ENCODE data around the gene CDH13.

CDH13 gene

DNA sequence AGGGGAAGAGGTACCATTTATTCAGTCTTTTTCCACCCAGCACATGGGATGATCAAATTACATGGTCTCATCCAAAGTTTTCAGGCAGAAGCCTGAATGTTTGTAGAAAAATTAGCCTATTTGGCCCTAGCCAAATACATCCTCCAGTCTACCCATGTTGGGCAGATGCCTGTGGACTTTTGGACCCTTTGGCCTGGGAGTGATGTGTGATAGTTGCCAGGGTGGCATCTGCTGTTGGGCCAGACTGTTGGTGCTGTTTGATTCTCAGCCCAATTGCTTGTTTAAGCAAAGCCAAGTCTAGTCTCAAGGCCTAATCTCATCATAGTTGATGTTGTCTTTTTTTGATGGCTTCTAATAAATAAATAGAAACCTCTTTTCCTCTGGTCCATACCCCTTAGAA is 419.0 kb downstream of the CDH13 start:
- no peak overlapping the region for H3K27ac ChIP-seq (ENCODE audit: low read depth, low read length)
- H3K4me3 ChIP-seq (ENCODE audit: low read depth in 1 of 2, low read length in 2 of 2), result no peak overlapping the region
- no peak overlapping the region for H3K9ac ChIP-seq (ENCODE audit: low read length)
- H3K9me3 ChIP-seq (ENCODE audit: low read length), result no peaks in the 10 kb centered on the region
- H3K4me1 ChIP-seq (ENCODE audit: insufficient read depth, low read length), result no peaks in the 10 kb centered on the region
- H3K27me3 ChIP-seq (ENCODE audit: control insufficient read depth in 1 of 2, insufficient read depth in 2 of 2, low read length in 2 of 2), result no peaks in the 10 kb centered on the region
- no peaks in the 10 kb centered on the region for H3K36me3 ChIP-seq (ENCODE audit: insufficient read depth, low read length)

DNA sequence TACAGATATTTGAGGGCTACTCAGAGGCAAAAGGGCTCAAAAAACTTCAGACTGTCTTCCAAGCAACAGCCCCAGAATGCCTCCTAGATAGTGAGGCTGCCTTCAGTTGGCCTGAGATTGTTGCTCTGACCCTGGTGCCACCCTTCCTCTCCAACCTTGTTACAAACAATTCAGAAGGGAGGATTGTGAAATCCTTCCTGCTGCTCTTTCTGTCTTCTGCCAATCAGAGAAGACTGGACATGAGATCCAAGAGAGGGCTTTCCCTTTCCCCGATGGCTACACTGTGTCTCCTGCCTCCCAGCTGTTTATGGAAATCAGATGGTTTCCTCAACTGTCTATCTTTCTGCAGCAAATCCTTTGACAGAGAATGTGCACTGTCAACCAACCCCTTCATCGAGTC is 419.9 kb downstream of the CDH13 start:
- Histone ChIP-seq H3K4me1 (ENCODE audit: insufficient read depth, low read length) (no peaks in the 10 kb centered on the region), H3K9ac (ENCODE audit: low read length) (no peak overlapping the region), H3K27me3 (ENCODE audit: control insufficient read depth in 1 of 2, insufficient read depth in 2 of 2, low read length in 2 of 2) (no peaks in the 10 kb centered on the region), H3K4me3 (ENCODE audit: low read depth in 1 of 2, low read length in 2 of 2) (no peak overlapping the region), H3K9me3 (ENCODE audit: low read length) (no peaks in the 10 kb centered on the region), H3K27ac (ENCODE audit: low read depth, low read length) (no peak overlapping the region), H3K36me3 (ENCODE audit: insufficient read depth, low read length) (no peaks in the 10 kb centered on the region)

DNA sequence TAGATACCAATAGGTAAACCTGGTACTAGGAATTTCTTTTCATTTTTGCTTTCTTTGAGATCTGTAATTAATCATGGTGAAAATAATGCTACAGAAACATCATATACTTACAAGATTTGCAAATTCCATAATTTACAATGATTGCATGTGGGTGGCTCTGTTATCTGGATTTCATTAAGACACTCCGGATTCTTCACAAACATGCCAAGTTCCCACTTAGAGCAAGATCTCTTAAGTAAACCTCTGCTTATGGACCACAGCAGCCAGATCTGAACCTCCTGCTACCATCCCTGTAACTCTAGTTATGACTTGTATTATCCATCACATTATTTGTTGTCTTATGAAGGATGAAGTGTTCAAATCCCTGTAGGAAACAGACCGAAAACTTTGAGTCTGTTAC is 424.7 kb downstream of the CDH13 start:
- H3K27ac ChIP-seq (ENCODE audit: low read depth, low read length), result no peak overlapping the region
- no peaks in the 10 kb centered on the region for H3K27me3 ChIP-seq (ENCODE audit: control insufficient read depth in 1 of 2, insufficient read depth in 2 of 2, low read length in 2 of 2)
- H3K36me3 ChIP-seq (ENCODE audit: insufficient read depth, low read length), result no peaks in the 10 kb centered on the region
- no peak overlapping the region for H3K4me3 ChIP-seq (ENCODE audit: low read depth in 1 of 2, low read length in 2 of 2)
- no peaks in the 10 kb centered on the region for H3K4me1 ChIP-seq (ENCODE audit: insufficient read depth, low read length)
- H3K9me3 ChIP-seq (ENCODE audit: low read length), result no peaks in the 10 kb centered on the region
- no peak overlapping the region for H3K9ac ChIP-seq (ENCODE audit: low read length)

DNA sequence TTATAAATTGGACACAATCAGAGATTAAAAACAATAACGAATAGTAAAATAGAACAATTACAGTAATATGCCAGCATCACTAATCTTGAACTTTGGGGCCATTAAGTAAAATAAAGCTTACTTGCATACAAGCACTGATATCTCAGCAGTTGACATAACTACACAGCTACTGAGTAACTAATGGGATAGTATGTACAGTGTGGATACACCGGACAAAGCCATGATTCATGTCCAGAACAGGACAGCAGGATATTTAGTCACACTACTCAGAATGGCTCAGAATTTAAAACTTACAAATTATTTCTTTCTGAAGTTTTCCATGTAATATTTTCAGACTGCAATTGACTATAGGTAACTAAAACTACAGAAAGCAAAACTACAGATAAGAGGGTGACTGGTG is 427.5 kb downstream of the CDH13 start:
- Histone ChIP-seq H3K9me3 (ENCODE audit: low read length) (no peaks in the 10 kb centered on the region), H3K27me3 (ENCODE audit: control insufficient read depth in 1 of 2, insufficient read depth in 2 of 2, low read length in 2 of 2) (no peaks in the 10 kb centered on the region), H3K9ac (ENCODE audit: low read length) (no peak overlapping the region), H3K27ac (ENCODE audit: low read depth, low read length) (no peak overlapping the region), H3K4me1 (ENCODE audit: insufficient read depth, low read length) (no peaks in the 10 kb centered on the region), H3K36me3 (ENCODE audit: insufficient read depth, low read length) (no peaks in the 10 kb centered on the region), H3K4me3 (ENCODE audit: low read depth in 1 of 2, low read length in 2 of 2) (no peak overlapping the region)

DNA sequence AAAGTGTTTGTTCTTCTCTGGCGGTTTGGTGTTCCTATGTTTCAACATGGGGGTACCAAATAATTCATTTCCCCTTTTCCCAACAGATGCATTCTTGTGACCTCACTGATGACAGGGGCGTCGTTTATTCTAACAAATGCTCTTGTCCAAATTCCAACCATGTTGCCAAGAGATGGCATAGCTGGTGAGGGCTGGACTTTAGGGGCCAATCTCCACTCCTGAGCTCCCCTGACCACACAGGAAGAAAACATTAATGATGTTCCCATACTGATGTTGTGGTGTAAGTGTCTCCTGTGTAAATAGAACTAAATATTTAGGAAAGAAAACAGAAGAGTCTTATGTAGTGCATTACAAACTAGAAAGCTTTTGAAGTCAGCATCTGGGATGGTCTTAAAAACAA is 431.6 kb downstream of the CDH13 start:
- H3K9ac ChIP-seq (ENCODE audit: low read length), result no peak overlapping the region

DNA sequence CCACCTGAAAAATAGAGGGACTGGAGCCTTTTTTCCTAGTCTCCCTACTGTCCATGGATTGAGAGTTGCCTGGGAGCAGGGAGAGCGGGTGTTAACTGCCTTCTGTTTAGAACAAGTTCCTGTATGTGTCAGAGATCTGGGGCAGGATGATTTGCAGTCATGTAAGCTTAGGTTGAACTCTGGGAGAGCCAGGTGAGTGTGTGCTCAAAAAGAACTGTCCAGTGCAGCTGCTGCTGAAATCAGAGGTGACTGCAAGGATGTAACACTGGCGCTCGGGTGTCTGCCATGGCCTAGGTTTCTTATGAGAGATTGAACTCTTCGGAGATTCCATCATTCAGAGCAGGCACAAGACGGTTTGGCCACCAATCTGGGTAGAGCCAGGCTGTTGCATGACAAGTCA is 432.5 kb downstream of the CDH13 start:
- no peak overlapping the region for H3K27ac ChIP-seq (ENCODE audit: low read depth, low read length)
- no peaks in the 10 kb centered on the region for H3K36me3 ChIP-seq (ENCODE audit: insufficient read depth, low read length)
- no peaks in the 10 kb centered on the region for H3K27me3 ChIP-seq (ENCODE audit: control insufficient read depth in 1 of 2, insufficient read depth in 2 of 2, low read length in 2 of 2)
- no peak overlapping the region for H3K9ac ChIP-seq (ENCODE audit: low read length)
- H3K4me1 ChIP-seq (ENCODE audit: insufficient read depth, low read length), result no peaks in the 10 kb centered on the region
- H3K4me3 ChIP-seq (ENCODE audit: low read depth in 1 of 2, low read length in 2 of 2), result no peak overlapping the region
- H3K9me3 ChIP-seq (ENCODE audit: low read length), result no peaks in the 10 kb centered on the region

More for the DNA sequence above, 431.6 kb downstream of the CDH13 start:
- Histone ChIP-seq H3K4me1 (ENCODE audit: insufficient read depth, low read length) (no peaks in the 10 kb centered on the region), H3K27ac (ENCODE audit: low read depth, low read length) (no peak overlapping the region), H3K4me3 (ENCODE audit: low read depth in 1 of 2, low read length in 2 of 2) (no peak overlapping the region), H3K9me3 (ENCODE audit: low read length) (no peaks in the 10 kb centered on the region), H3K27me3 (ENCODE audit: control insufficient read depth in 1 of 2, insufficient read depth in 2 of 2, low read length in 2 of 2) (no peaks in the 10 kb centered on the region), H3K36me3 (ENCODE audit: insufficient read depth, low read length) (no peaks in the 10 kb centered on the region)

DNA sequence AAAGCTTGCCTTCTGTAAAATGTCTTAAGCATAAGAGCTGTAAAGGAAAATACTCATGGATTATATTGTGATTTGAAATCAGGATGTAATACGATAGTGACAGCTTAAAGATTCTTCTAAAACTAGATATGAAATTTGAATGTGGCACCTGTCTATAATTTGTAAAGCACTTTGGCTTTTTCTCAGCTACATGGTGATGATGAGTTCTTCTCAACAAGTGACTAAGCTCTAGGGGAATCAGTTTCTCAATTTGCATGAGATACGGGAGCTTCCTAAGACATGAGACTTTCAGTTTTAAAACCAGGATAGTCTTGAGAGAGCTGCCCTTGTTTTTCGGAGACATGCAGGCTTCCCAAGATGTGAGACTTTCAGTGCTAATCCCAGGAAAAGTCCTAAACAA is 439.2 kb downstream of the CDH13 start:
- Histone ChIP-seq H3K27me3 (ENCODE audit: control insufficient read depth in 1 of 2, insufficient read depth in 2 of 2, low read length in 2 of 2) (no peaks in the 10 kb centered on the region), H3K4me3 (ENCODE audit: low read depth in 1 of 2, low read length in 2 of 2) (no peak overlapping the region), H3K27ac (ENCODE audit: low read depth, low read length) (no peak overlapping the region), H3K4me1 (ENCODE audit: insufficient read depth, low read length) (no peaks in the 10 kb centered on the region), H3K36me3 (ENCODE audit: insufficient read depth, low read length) (no peaks in the 10 kb centered on the region), H3K9me3 (ENCODE audit: low read length) (no peaks in the 10 kb centered on the region), H3K9ac (ENCODE audit: low read length) (no peak overlapping the region)

DNA sequence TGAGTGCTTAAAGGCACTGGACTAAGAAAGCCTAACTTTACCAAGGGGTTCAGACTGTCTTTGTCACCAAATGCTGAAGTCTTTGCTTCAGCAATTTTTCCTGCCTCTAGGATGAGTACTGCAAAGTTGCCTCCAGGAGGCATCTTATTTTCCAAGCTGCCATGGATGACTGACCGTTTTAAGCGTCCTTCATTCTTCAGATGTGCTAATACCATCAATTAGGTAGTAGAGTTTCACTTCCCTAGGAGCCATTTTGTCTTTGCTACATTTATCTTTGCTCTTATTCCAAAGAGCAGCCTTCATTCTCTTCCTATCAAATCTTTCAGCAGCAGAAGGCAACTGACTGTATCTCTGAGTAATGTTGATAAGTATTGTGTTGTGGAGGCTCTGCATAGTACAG is 440.1 kb downstream of the CDH13 start:
- H3K4me1 ChIP-seq (ENCODE audit: insufficient read depth, low read length), result no peaks in the 10 kb centered on the region
- H3K9ac ChIP-seq (ENCODE audit: low read length), result no peak overlapping the region
- H3K9me3 ChIP-seq (ENCODE audit: low read length), result no peaks in the 10 kb centered on the region
- no peak overlapping the region for H3K27ac ChIP-seq (ENCODE audit: low read depth, low read length)
- no peaks in the 10 kb centered on the region for H3K36me3 ChIP-seq (ENCODE audit: insufficient read depth, low read length)
- no peaks in the 10 kb centered on the region for H3K27me3 ChIP-seq (ENCODE audit: control insufficient read depth in 1 of 2, insufficient read depth in 2 of 2, low read length in 2 of 2)
- H3K4me3 ChIP-seq (ENCODE audit: low read depth in 1 of 2, low read length in 2 of 2), result no peak overlapping the region

DNA sequence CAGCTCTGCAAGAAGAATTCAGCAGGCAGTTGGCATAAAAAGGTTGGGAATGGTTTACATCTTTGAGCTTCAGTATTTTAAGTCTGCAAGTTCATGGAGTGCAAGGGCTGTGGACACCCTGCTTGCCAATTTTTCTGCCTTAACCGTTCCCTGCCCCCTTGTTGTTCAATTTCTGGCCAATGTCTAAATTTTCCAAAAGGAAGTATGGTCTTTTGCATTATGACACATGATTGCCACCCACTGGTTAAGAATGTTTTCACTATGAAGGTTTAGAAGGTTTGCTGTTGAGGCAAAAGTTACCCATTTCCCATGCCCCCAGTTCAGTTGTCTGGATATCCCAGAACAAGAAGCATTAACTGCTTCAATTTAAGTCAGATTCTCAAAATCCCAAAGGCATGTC is 441.9 kb downstream of the CDH13 start:
- no peak overlapping the region for H3K4me3 ChIP-seq (ENCODE audit: low read depth in 1 of 2, low read length in 2 of 2)
- no peak overlapping the region for H3K27ac ChIP-seq (ENCODE audit: low read depth, low read length)
- no peak overlapping the region for H3K9ac ChIP-seq (ENCODE audit: low read length)
- no peaks in the 10 kb centered on the region for H3K27me3 ChIP-seq (ENCODE audit: control insufficient read depth in 1 of 2, insufficient read depth in 2 of 2, low read length in 2 of 2)
- no peaks in the 10 kb centered on the region for H3K36me3 ChIP-seq (ENCODE audit: insufficient read depth, low read length)
- no peaks in the 10 kb centered on the region for H3K9me3 ChIP-seq (ENCODE audit: low read length)
- H3K4me1 ChIP-seq (ENCODE audit: insufficient read depth, low read length), result no peaks in the 10 kb centered on the region

DNA sequence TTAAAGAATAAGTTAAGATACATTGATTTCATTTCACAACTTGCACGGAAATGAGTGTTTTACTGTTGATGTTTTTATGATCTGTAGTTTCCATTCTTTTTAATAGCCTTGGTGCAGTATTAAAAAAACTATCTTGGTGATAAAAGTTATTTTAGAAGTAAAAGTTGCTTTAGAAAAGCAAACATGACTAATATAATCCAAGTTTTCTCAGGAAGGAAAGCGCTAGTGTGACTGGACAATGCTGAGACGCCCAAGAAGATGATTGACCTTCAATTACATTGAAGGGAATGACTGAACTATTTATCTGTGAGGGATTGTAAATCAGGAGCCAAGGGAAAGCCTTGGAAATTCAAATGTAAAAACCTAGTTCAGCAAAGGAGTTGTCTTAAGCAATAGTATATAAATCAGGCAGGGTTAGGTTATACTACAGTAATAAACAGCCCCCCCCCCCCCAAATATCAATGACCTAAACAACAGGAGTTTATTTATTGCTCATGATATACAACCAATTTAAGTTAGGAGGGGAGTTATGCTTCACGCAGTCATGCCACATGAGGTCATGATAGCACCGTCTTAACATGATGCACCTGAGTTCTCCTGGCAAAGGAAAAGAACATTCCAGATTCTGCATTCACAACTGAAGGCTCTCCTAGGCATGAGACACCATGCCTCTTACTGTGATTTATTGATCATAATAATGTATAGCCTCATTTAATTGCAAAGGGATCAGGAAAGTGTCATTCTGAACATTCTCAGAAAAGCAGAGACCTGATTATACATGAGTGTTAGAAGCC is 443.8 kb downstream of the CDH13 start:
- H3K9me3 ChIP-seq (ENCODE audit: low read length), result no peaks in the 10 kb centered on the region
- H3K4me1 ChIP-seq (ENCODE audit: insufficient read depth, low read length), result no peaks in the 10 kb centered on the region
- no peaks in the 10 kb centered on the region for H3K27me3 ChIP-seq (ENCODE audit: control insufficient read depth in 1 of 2, insufficient read depth in 2 of 2, low read length in 2 of 2)
- no peak overlapping the region for H3K4me3 ChIP-seq (ENCODE audit: low read depth in 1 of 2, low read length in 2 of 2)
- no peak overlapping the region for H3K27ac ChIP-seq (ENCODE audit: low read depth, low read length)
- no peaks in the 10 kb centered on the region for H3K36me3 ChIP-seq (ENCODE audit: insufficient read depth, low read length)
- H3K9ac ChIP-seq (ENCODE audit: low read length), result no peak overlapping the region

DNA sequence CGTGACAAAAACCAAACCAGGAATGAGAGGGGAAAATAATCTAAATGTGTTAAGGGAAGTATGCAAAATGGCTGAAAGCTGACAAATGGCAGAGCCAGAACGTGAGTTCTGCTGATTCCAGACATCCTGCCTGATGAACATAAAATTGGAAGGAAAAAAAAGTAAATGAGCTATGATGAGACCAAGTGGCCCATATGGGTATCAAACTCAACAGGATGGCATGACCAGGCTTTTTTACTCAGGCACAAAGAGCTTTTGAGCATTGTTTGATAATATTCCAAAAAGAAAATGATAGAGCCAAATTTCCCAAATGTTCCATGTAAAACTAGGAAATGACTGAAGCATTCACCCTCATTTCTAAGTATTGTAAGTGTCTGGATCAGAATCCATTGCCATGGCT is 449.2 kb downstream of the CDH13 start:
- Histone ChIP-seq H3K27me3 (ENCODE audit: control insufficient read depth in 1 of 2, insufficient read depth in 2 of 2, low read length in 2 of 2) (no peaks in the 10 kb centered on the region), H3K9ac (ENCODE audit: low read length) (no peak overlapping the region), H3K4me1 (ENCODE audit: insufficient read depth, low read length) (no peaks in the 10 kb centered on the region), H3K9me3 (ENCODE audit: low read length) (no peaks in the 10 kb centered on the region), H3K4me3 (ENCODE audit: low read depth in 1 of 2, low read length in 2 of 2) (no peak overlapping the region), H3K36me3 (ENCODE audit: insufficient read depth, low read length) (no peaks in the 10 kb centered on the region), H3K27ac (ENCODE audit: low read depth, low read length) (no peak overlapping the region)

DNA sequence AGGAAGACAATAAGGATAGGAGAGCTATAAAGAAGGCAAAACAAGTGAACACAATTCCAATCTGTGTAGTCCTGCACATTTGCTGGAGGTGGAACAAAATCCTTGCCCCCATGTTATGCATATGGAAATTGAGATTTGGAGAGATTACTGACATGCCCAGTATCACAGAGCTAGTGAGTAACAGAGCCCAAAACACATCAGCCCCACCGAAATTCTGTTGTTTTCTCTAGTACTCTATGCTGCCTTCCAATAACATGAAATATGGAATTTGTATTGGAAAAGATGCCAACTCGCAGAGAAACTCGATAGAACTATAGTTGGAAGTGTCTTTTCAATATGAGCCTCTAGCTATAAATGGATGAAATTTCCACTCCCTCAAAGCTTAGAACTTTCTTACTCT is 456.6 kb downstream of the CDH13 start:
- Histone ChIP-seq H3K27ac (ENCODE audit: low read depth, low read length) (no peak overlapping the region), H3K4me3 (ENCODE audit: low read depth in 1 of 2, low read length in 2 of 2) (no peak overlapping the region), H3K9me3 (ENCODE audit: low read length) (no peaks in the 10 kb centered on the region), H3K4me1 (ENCODE audit: insufficient read depth, low read length) (no peaks in the 10 kb centered on the region), H3K9ac (ENCODE audit: low read length) (no peak overlapping the region), H3K27me3 (ENCODE audit: control insufficient read depth in 1 of 2, insufficient read depth in 2 of 2, low read length in 2 of 2) (no peaks in the 10 kb centered on the region), H3K36me3 (ENCODE audit: insufficient read depth, low read length) (no peaks in the 10 kb centered on the region)

Measured in muscle layer of colon (tissue), 2 donors.